HG02588 (cell line): ENCODE data around the gene SYPL1.

Experiments used
- ATAC-seq: cut with Tn5 transposase; IDR thresholded peaks from one replicate; pipeline ENCODE4 v1.9.1; 2021; ENCODE audit warnings: mild to moderate bottlenecking, moderate library complexity; ENCODE audit not compliant: unreplicated experiment

Gene SYPL1

GRCh38 chr7:106068986-106069385 lies 43.1 kb downstream of the SYPL1 start:
- no peak for ATAC-seq

GRCh38 chr7:106068538-106068961 lies 43.6 kb downstream of the SYPL1 start:
- no peak for ATAC-seq

GRCh38 chr7:106067678-106068077 lies 44.4 kb downstream of the SYPL1 start:
- ATAC-seq = no peak

- ATAC-seq = no peak
Observed at GRCh38 chr7:106065575-106066500, 46.3 kb downstream of the SYPL1 start.

GRCh38 chr7:106064771-106065574 lies 47.1 kb downstream of the SYPL1 start:
- no peak for ATAC-seq

GRCh38 chr7:106064316-106064715 lies 47.8 kb downstream of the SYPL1 start:
- ATAC-seq = no peak

- ATAC-seq = no peak
Observed at GRCh38 chr7:106063692-106064091, 48.4 kb downstream of the SYPL1 start.

GRCh38 chr7:106063024-106063423 lies 49.1 kb downstream of the SYPL1 start:
- no peak for ATAC-seq

- ATAC-seq = no peak
Observed at GRCh38 chr7:106062521-106062931, 49.6 kb downstream of the SYPL1 start.

- no peak for ATAC-seq
Observed at GRCh38 chr7:106062006-106062405, 50.1 kb downstream of the SYPL1 start.

GRCh38 chr7:106061301-106061979 lies 50.7 kb downstream of the SYPL1 start:
- ATAC-seq = no peak

GRCh38 chr7:106060394-106060920 lies 51.7 kb downstream of the SYPL1 start:
- ATAC-seq = no peak

- ATAC-seq = no peak
Observed at GRCh38 chr7:106059556-106059955, 52.6 kb downstream of the SYPL1 start.

GRCh38 chr7:106058928-106059324 lies 53.2 kb downstream of the SYPL1 start:
- no peak for ATAC-seq

GRCh38 chr7:106057962-106058927 lies 53.9 kb downstream of the SYPL1 start:
- ATAC-seq = peak; percentile 67

- no peak for ATAC-seq
Observed at GRCh38 chr7:106057204-106057961, 54.7 kb downstream of the SYPL1 start.

- ATAC-seq = peak; percentile 48
Observed at GRCh38 chr7:106056513-106057203, 55.5 kb downstream of the SYPL1 start.

- ATAC-seq = no peak
Observed at GRCh38 chr7:106054971-106055532, 57.1 kb downstream of the SYPL1 start.
